ENCODE results near the gene PAX5.

GRCh38 chr9:36987409-36987808 is 46.7 kb downstream of the PAX5 start:
- no peak for TF ChIP-seq YY1 (IDR thresholded peaks at IDR 0.05; ENCODE audit: insufficient read depth, insufficient read length)
- no peak for TF ChIP-seq SUZ12 (IDR thresholded peaks at IDR 0.05; ENCODE audit: extremely low read depth, insufficient read depth, insufficient read length)

All from NT2/D1 (cell line).